A549 (cell line): ENCODE results near the gene PALS2. TPM values are rescaled to one million over a fixed set of nuclear protein-coding genes. Genes with fewer than 3 reads are reported as not detected.

Source experiments
- ATAC-seq, 2 experiments: fragments of 200-7000 bp in 1 of 2; fragments of >200 bp in 1 of 2; cut with Nextera tagmentation in 1 of 2; cut with Tn5 transposase in 1 of 2; 3 replicates each; pipeline versions ENCODE4 v1.8.0 to v1.9.1; 2018 to 2020; ENCODE audit warnings: mild to moderate bottlenecking in 1 of 2, moderate library complexity in 1 of 2
- CTCF ChIA-PET: fragments of 300-600 bp; sonication (Branson Sonifier 250); formaldehyde crosslinking; extraction: SDS; loops from one replicate; lab custom pipeline; 2021; ENCODE audit warnings: antibody characterized with exemption, inconsistent platforms; lab: Yijun Ruan, JAX
- POLR2A ChIA-PET: fragments of 350-600 bp; formaldehyde crosslinking; extraction: SDS; loops from one replicate; lab custom pipeline; 2021; ENCODE audit warnings: antibody characterized with exemption, inconsistent platforms; lab: Yijun Ruan, JAX
- DNase-seq, 2 experiments: peaks; one replicate each; pipeline versions ENCODE4 v3.0.0 to v3.0.0-alpha.2; 2011 to 2016; ENCODE audit warnings: low read depth in 1 of 2, low spot score in 1 of 2
- FAIRE-seq: peaks from 2 replicates; lab custom pipeline; 2011; peaks lifted over from hg19 to GRCh38; lab: Jason Lieb, UNC
- H3K27ac ChIP-seq, 2 experiments: fragments of >200 bp; sonication (Bioruptor Twin); formaldehyde crosslinking; 3 replicates each; pipeline ENCODE4 v1.5.1; 2016 to 2017
- H3K4me1 ChIP-seq: fragments of >200 bp; sonication (Bioruptor Twin); formaldehyde crosslinking; 3 replicates; pipeline ENCODE4 v1.6.1; 2016
- H3K4me2 ChIP-seq: fragments of >200 bp; sonication (Bioruptor Twin); formaldehyde crosslinking; 3 replicates; pipeline ENCODE4 v1.6.1; 2016
- H3K4me3 ChIP-seq: fragments of >200 bp; sonication (Bioruptor Twin); formaldehyde crosslinking; 3 replicates; pipeline ENCODE4 v1.5.1; 2016
- H3K9me3 ChIP-seq: fragments of >200 bp; sonication (Bioruptor Twin); formaldehyde crosslinking; 3 replicates; pipeline ENCODE4 v1.6.1; 2016
- FOSB ChIP-seq: fragments of 250-450 bp; sonication (Bioruptor Pico); IDR thresholded peaks from 2 replicates; pipeline ENCODE4 v1.5.0; 2020; ENCODE audit warnings: mild to moderate bottlenecking, moderate library complexity
- SMC3 ChIP-seq: fragments of >200 bp; sonication (Bioruptor Twin); formaldehyde crosslinking; IDR thresholded peaks from 3 replicates; pipeline ENCODE4 v1.6.1; 2018; ENCODE audit warnings: inconsistent platforms
- ZNF302 ChIP-seq: fragments of 250-450 bp; sonication (Bioruptor Pico); IDR thresholded peaks from 2 replicates; pipeline ENCODE4 v1.9.0; 2021; ENCODE audit warnings: inconsistent platforms, mild to moderate bottlenecking, moderate library complexity
- WGBS: methylation state at CpG from one replicate; pipeline ENCODE4 v1.1.6; 2017; ENCODE audit errors: missing lambda C conversion rate; 5-methylcytosine and 5-hydroxymethylcytosine counted together
- polyA plus RNA-seq, 4 experiments: library from polyadenylated mRNA; depleted of rRNA in 3 of 4; stranded (reverse); fragments of >200 nt; fragmentation: RNase III in 1 of 4; extraction: RNeasy Plus Mini Kit Qiagen cat#74134 plus additional on column Dnase treatment in 1 of 4; gene quantifications; 2 replicates in 3 of 4; 3 replicates in 1 of 4; pipeline ENCODE4 v1.2.3, GENCODE V29; 2011 to 2017
- small RNA-seq, 6 experiments: library from RNA; depleted of rRNA; stranded (forward); fragments of <200 nt; gene quantifications; one replicate each; pipeline ENCODE3, GENCODE V24; 2012
- TF ChIP-seq, protein P1 (sequence below): fragments of >200 bp; sonication (Bioruptor Twin); formaldehyde crosslinking; IDR thresholded peaks from 3 replicates; pipeline ENCODE4 v1.5.1; 2016
- TF ChIP-seq, protein P2 (sequence below): IDR thresholded peaks from 2 replicates; pipeline ENCODE4 v1.6.1; 2012; ENCODE audit warnings: low read depth, borderline replicate concordance
- TF ChIP-seq, protein P3 (sequence below): IDR thresholded peaks from 2 replicates; pipeline ENCODE4 v1.6.1; 2012

PALS2 gene
- polyA plus RNA-seq, 2 of the 4 experiments (the other 2 are of a cell fraction) = 16.4 to 17.8 TPM

DNA sequence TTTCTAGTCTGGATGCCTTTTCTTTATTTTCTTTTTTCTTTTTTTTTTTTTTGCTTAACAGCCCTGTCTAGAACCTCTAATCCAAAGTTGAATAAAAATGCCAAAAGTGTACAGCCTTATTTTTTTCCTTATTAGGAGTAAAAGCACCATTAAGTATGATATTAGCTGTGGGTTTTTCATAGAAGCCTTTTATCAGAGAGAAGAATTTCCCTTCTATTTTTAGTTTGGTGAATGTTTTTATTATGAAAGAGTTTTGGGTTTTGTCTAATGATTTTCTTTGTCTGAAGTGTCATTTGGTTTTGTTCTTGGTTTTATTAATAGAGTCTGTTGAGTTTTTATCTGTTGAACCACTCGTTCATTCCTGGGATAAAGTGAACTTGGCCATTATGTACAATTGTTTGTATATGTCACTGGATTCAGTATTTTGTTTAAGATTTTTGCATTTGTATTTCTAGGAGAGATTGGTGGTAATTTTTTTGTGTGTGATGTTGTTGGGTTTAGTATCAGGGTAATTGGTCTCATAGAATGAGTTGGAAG lies 49.5 kb downstream of the PALS2 start:
- ATAC-seq (no peak), DNase-seq (no peak), FAIRE-seq (no peak)
- Histone ChIP-seq H3K9me3 (peaks cover 10% of the 10 kb centered on the region; the same call in 1 of the 3 replicates), H3K4me2 (no peak overlapping the region), H3K27ac (no peak overlapping the region), H3K4me1 (no peaks in the 10 kb centered on the region), H3K4me3 (no peak overlapping the region)
- CTCF ChIA-PET = interaction anchor here (0.7 kb wide), 1 partner anchor 11 kb away, joined by 4 read pairs; no protein-coding TSS in a partner anchor
- POLR2A ChIA-PET = no interaction called here
- TF ChIP-seq, protein P1, sequence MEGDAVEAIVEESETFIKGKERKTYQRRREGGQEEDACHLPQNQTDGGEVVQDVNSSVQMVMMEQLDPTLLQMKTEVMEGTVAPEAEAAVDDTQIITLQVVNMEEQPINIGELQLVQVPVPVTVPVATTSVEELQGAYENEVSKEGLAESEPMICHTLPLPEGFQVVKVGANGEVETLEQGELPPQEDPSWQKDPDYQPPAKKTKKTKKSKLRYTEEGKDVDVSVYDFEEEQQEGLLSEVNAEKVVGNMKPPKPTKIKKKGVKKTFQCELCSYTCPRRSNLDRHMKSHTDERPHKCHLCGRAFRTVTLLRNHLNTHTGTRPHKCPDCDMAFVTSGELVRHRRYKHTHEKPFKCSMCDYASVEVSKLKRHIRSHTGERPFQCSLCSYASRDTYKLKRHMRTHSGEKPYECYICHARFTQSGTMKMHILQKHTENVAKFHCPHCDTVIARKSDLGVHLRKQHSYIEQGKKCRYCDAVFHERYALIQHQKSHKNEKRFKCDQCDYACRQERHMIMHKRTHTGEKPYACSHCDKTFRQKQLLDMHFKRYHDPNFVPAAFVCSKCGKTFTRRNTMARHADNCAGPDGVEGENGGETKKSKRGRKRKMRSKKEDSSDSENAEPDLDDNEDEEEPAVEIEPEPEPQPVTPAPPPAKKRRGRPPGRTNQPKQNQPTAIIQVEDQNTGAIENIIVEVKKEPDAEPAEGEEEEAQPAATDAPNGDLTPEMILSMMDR = no peak
- TF ChIP-seq, protein P2, sequence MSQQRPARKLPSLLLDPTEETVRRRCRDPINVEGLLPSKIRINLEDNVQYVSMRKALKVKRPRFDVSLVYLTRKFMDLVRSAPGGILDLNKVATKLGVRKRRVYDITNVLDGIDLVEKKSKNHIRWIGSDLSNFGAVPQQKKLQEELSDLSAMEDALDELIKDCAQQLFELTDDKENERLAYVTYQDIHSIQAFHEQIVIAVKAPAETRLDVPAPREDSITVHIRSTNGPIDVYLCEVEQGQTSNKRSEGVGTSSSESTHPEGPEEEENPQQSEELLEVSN = no peak
- TF ChIP-seq, protein P3, sequence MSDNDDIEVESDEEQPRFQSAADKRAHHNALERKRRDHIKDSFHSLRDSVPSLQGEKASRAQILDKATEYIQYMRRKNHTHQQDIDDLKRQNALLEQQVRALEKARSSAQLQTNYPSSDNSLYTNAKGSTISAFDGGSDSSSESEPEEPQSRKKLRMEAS = no peak
- TF ChIP-seq SMC3 = no peak
- no peak for TF ChIP-seq FOSB (CRISPR knock-in tag)
- no peak for TF ChIP-seq ZNF302 (CRISPR knock-in tag)
- 80% methylated on average over 1 of the region's 1 CpG for WGBS

Small RNA genes within 50 kb of the gene (small RNA-seq; reads per million reads assigned to genes)
- 0 reads per million in 6 experiments for gene RNU6-1103P
- 0 reads per million in 6 experiments for gene SUMO2P14

Other genes with a start within 250 kb of the PALS2 start
- 55.9 and 57.5 TPM in 2 replicates for gene GSDME, start 184.0 kb downstream of the PALS2 start, polyA plus RNA-seq (2011; rRNA removed)
- 50.9 to 51.9 TPM (median 51.0 TPM) in 3 replicates for gene GSDME, start 184.0 kb downstream of the PALS2 start, polyA plus RNA-seq (2017; fragmentation: RNase III; extraction: RNeasy Plus Mini Kit Qiagen cat#74134 plus additional on column Dnase treatment)